Measurements from ENCODE around the gene NUDT3.
"Not testable (repeated sequence)": the region's sequence is repeated elsewhere in the genome, so short reads cannot be mapped to it uniquely, and the experiment has no call there.

Gene NUDT3

DNA sequence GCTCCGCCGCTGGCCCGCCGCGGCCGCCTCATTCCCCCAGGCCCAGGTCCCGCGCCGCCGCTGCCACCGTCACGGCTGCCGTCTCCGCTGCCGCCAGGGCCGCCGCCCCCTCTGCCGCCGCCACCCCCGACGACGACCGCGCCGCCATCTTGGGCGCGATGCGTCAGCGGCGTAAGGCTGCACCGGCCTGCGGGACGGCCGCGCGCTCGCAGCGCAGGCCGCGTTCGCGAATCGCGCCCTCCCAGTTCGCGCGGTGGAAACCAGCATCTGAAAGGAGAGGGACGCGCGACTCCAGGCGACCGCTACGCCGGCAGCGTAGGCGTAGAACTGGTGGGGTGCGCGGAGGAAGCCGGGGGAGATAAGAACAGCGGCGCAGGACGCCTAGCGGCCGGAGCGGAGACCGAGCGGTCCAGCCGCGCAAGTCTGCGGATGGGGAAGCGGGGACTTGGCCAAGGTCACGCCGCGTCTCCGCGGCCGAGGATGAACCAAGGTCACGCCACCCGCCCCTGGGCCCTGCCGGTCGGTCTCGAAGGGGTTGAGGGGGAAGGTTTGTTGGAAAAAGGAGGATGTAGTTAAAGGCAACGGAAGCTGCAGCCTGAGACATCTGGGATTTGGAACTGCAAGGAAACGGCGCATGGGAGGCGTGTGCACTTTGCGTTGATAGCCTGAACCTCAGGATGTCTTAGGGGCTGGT, at the start of gene NUDT3:
Gene NUDT3, minus strand, starts transcription at position 173 of the 694 bp plus-strand sequence. CDS start 307 bp downstream, outside the sequence.
- peak; percentile 96 to 97 for DNase-seq

DNA sequence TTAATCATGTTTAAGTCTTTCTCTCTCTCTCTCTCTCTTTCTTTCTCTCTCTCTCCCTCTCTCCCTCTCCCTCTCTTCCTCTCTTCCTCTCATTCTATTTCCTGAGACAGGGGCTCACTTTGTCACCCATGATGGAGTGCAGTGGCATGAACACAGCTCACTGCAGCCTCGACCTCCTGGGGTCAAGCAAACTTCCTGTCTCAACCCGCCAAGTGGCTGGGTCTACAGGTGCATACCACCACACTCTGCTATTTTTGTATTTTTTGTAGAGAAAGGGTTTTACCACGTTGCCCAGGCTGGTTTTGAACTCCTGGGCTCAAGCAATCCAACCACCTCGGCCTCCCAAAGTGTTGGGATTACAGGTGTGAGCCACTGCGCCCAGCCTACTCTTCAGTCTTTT, 49.1 kb upstream of the NUDT3 start:
- DNase-seq = no peak

DNA sequence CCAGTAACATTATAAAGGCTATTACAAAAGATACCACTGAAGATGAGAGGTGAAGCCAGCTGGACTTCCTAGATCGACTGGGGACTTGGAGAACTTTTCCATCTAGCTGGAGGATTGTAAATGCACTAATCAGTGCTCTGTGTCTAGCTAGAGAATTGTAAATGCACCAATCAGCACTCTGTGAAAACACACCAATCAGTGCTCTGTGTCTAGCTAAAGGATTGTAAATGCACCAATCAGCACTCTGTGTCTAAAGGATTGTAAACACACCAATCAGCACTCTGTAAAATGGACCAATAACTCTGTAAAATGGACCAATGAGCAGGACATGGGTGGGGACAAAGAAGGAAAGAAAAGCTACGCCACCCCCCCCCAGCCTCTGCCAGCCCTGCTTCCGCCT, 47.0 kb upstream of the NUDT3 start:
- no peak for DNase-seq

DNA sequence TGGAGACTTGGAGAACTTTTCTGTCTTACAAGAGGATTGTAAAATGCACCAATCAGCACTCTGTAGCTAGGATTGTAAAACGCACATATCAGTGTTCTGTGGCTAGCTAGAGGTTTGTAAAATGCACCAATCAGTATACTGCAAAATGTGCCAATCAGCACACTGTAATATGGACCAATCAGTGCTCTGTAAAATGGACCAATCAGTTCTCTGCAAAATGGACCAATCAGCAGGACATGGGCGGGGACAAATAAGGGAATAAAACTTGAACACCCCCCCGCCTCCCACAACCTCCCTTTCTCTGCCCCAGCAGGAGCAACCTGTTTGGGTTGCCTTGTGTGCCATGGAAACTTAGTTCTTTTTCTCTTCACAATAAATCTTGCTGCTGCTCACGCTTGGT, 46.2 kb upstream of the NUDT3 start:
- no peak for DNase-seq

DNA sequence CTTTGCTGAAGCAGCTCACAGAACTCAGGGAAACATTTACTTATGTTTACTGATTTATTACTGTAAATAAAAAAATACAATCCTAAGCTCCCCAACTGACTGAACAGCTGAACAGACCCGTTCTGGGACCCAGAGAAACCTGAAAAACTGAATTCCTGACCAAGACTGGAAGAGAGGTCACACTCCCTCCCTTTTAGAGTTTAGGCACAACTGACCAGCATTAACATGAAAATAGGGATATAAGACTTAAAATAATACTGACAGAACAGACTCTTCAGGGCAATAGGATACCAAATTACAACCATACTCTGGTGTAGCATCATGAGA, 45.1 kb upstream of the NUDT3 start:
- no peak for DNase-seq

DNA sequence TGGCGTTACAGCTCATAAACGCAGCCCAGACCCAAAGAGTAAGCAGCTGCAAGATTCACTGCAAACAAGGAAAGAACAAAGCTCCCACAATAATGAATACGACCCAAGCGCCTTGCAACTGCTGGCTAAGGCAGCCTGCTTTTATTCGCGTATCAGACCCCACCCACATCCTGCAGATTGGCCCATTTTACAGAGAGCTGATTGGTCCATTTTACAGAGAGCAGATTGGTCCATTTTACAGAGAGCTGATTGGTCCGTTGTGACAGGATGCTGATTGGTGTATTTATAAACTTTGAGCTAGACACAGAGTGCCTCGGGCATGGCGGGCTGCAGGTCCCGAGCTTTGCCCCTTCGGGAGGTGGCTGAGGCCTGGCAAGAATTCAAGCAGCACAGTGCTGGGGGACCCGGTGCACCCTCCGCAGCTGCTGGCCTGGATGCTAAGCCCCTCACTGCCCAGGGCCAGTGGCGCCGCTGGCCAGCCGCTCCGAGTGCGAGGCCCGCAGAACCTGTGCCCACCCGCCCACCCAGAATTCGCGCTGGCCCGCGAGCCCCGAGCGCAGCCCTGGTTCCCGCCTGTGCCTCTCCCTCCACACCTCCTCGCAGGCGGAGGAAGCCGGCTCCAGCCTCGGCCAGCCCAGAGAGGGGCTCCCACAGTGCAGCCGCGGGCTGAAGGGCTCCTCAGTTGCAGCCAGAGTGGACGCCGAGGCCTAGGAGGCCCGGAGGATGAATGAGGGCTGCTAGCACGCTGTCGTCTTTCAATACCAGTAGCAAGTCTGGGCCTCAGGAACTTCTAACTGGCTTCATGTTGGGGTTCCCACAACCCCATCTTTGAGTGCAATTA, 44.6 kb upstream of the NUDT3 start:
- no peak for DNase-seq

DNA sequence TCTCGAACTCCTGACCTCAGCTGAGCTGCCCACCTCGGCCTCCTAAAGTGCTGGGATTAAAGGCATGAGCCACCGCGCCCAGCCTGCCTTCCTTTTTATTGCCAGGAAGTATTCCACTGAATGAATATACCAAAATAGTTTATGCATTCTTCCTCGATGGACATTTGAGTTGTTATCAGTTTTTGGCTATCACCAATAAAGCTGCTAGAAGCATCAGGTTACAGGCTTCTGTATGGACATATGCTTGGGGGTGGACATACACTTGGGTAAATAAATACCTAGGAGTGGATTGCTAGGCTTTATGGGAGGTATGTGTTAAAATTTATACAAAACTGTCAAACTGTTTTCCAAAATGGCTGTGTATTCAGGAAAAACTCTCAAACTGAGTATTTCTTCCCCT, 43.4 kb upstream of the NUDT3 start:
- no peak for DNase-seq

DNA sequence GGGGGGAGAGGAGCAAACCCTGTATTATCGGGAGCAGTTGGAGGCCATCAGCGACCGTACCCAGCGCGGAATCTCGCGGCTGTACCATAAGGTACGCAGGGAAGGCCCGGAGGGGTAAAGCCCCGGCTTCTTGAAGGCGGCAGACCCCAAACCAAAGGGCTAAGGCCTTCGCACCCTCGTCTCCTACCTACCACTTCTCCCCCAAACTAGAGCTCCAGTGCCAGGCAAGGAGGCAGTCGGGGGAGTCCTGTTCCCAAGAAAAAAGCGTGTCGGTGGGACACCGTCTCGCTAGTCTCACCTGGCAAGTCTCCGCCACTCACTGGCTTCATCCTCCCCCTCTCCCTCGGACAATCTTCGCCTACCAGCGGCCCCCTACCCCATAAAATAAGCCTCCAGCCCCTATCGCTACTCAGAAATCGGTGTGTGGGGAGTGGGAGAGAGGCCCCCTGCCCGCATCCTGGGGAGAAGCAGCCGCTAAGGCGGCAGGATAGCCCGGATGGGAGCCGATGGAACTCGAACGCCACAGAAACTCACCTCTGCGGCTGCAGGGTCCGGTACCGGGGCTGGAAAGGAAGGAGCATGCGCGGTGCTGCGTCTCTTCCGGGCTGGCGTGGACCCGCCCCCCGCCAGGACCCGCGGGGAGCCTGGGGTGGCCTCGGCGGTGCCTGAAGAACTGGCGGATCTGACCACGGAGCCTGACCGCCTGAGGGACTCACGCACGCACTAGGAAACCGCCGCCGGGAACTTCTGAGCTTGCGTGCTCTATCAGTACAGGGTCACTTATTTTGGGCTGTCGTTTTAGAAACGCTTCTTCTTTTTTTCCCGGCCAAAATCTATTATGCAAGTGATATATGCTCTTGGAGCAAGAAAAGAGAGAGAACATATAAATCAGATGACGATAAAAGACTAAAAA, 33.3 kb upstream of the NUDT3 start, which contains the start of gene RPS10:
Gene RPS10, minus strand, starts transcription at position 572 of the 913 bp plus-strand sequence. CDS start 848 bp downstream, outside the sequence.
- peak; percentile 96 to 97 for DNase-seq

DNA sequence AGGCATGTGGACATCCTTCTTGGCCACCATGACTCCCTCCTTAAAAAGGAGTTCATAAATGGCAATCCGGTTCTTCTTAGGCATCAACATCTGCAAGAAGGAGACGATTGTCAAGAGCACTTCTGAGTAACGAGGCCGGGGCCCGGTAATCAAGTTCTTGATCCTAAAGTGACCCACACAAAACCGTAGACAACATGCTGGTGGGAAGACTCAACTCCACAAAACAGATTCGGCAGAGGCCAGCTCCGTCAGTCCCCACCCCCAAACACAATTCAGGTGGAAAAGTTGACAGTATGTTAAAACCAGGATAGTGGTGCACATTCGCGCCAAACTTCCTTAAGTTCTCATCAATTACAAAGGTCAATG, 32.6 kb upstream of the NUDT3 start:
- DNase-seq = peak; percentile 44 to 49

DNA sequence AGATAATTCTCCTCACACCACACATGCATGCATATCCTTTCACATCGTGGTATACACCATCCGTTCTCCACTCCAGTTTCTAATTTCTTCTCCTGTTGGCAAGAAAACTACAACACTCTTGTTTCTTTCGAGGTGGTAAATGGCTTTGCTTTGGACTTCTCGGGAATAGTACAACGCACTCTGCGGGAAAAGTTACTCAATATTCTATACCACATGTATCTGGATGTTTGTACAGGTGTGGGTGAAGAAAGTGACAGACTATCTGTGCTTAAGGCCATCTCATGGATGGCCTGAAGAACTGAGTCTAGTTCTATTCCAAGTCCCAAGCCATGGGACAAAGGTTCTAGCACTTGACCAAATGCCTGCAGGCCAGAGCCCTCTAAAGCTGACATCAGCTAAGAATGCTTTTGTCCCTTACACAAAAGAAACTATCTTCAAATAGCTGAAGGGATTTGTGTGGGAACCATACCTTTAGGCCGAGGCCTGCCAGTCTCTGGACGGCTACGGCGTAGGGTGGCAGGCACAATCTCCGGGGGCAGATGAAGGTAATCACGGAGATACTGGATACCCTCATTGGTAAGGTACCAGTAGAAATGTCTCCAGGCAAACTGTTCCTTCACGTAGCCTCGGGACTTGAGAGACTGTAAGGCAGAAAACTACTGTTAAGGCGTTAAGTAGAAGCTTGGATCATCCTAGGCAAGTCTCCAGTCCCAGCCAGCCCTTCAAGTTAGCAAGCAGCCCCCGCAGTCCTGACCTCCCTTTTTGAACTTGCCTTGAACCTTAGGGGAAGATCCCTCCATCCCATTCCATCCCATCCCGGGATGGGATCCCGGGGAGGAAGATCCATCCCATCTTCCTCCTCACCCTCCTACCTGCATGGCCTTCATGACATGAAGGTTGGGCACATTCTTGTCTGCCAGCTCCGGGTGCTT, 32.0 kb upstream of the NUDT3 start:
- DNase-seq = peak in 1 of 2 experiments; percentile 31

DNA sequence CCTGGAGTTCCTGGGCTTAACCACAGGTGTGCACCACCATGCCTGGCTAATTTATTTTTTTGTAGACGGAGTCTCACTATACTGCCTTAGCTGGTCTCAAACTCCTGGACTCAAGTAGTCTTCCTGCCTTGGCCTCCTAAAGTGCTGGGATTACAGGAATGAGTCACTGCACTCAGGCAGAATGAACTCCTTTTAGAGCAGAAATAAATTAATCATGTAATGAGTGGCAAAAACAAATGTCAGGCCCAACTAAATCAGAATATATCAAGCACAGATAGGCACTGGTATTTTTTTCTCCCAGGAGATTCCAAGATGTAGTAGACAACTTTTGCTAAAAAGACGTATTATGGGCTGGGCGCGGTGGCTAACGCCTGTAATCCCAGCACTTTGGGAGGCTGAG, 30.8 kb upstream of the NUDT3 start:
- DNase-seq = no peak

DNA sequence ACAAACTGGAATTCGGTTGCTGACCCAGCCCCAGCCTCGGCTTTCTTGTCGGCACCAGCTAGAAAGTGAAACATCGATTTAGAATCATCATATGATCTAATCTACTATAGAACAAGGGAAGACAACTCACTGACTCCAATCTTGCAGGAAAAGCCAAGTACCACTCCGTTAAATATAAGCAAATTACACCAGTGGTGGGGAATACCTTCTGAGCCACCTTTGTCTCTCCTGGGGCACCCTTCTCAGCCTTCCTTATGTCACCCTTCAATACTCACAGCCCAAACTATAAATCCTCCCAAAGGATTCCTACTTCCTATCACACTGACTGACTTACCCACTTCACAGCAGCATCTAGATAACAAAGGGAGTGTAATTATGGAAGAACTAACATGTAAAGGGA, 25.9 kb upstream of the NUDT3 start:
- DNase-seq = no peak

DNA sequence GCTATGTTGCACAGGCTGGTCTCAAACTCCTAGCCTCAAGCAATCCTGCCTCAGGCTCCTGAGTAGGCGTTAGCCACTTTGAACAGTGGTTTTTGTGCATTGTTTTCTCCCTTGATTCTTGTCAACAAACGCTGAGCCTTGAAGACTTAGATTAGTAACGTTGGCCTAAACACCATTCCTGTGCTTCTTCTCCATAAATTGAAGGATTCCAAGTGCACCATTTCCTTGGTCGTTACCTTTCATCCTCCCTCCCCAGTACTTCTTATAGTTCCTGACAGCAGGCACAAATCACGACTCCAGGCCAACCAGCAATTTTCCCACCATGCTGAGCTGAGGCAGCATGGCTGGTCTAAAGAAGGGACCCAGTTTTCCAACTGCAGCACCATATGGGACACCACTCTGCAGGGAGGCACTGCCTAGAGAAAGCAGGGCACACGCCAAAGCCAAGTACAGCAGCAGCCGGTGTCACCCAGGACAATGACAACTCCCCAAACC, 24.5 kb upstream of the NUDT3 start:
- no peak for DNase-seq

DNA sequence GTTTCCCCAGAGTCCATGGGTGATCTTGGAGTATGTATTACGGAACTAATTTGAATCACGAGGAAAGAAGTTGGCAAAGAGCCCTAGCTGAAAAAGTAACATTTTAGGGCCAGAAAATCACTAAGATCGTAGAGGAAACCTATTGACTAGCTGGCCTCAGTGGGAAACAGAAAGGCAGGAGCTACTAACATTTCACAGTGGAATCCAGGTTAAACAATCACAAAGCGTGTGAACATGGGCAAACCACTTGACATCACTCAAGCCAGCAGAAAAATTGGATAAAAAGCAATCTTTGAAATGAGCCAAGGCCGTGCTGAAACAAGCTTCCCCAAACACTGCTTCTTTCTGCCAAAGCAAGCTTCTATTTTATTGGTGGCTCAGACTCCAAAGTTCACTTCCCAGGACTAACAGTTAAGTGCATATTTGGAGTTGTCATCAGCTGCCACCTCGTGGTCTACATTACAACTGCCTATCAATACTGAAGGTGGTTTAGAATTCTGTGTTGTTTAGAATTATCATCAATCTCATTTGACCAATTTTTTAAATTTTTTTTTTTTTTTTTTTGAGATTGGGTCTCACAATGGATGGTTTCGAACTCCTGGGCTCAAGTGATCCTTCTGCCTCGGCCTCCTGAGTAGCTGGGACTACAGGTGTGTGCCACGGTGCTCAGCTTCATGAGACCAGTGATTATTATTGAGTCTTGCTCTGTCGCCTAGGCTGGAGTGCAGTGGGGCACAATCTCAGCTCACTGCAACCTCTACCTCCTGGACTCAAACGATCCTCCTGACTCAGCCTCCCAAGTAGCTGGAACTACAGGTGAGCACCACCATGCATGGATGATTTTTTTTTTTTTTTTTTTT, 22.8 kb upstream of the NUDT3 start:
- DNase-seq = peak in 1 of 2 experiments; percentile 41

DNA sequence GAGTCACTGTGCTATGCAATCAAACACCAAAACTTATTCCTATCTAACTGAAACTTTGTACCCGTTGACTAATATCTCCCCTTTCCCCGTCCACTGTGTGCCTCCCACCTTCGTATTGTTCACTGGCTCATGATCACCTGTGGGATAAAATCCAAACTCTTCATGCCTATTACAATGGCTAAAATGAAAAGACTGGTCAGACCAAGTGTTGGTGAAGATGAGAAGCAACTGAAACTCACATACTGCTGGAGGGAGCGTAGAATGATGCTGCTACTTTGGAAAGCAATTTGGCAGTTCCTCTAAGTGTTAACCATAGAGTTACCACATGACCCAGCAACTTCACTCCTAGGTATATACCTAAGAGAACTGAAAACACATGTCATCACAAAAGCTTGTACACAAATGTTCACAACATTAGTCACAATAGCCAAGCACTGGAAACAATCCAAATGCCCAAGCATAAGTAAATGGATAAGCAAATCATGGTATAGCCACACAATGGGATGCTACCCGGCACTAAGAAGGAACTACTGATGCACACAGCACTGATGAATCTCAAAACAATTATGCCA, 20.3 kb upstream of the NUDT3 start:
- DNase-seq = no peak

DNA sequence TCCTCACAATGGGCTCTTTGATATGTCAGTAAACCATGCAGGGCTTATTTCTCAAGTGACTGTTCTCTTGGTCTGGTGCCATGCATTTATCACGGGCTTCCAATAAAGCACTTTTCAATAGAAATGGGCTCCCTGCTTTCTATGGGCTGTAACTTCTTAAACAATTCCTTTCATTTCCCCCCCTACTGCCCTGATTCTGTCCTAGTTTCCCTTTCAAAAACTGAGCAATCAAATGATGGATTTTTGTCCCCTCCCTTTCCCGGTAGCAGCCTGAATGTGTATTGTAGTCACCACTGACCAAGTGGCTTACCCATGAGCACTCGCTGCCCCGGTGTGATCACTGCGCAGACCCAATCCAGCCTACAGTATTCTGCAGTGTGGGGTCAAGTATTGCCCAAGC, 19.5 kb upstream of the NUDT3 start:
- DNase-seq = no peak

DNA sequence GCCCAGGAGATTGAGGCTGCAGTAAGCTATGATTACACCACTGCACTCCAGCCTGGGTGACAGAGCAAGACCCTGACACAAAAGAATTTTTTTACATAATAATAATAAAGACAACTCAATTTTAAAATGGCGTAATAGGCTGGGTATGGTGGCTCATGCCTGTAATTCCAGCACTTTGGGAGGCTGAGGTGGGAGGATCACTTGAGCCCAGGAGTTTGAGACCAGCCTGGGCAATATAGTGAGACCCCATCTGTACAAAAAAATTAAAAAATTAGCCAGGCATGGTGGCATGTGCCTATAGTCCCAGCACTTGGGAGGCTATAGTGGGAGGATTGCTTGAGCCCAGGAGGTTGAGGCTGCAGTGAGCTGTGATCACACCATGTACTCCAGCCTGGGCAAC, 15.4 kb upstream of the NUDT3 start:
- not testable (repeated sequence) for DNase-seq

DNA sequence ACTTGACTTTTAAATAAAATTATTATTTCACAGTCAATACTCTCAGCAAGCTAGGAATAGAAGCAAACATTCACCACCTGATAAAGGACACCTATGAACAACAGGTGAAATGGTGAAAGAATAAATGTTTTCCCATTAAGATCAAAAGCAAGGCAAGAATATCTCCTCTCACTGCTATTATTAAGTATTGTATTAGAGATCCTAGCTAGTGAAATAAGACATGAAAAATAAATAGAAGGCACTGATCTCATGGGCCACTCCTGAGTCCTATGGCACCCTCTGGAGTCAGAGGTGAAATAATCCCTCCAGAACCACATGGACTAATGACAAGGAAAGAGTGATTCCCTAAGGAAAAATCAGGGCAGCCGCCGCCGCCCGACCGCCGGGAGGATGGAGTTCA, 4.0 kb upstream of the NUDT3 start:
- no peak for DNase-seq

DNA sequence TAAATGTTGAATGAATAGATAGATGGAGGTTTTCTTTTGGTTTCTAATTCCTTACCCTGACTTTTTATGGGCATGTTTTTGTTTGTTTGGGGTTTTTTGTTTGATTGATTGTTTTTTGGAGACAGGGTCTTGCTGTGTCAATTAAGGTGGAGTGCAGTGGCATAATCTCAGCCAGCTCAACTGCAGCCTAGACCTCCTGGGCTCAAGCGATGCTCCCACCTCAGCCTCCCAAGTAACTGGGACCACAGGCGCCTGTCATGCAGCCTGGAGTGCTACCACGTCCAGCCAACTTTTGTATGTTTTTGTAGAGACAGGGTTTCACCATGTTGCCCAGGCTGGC, 1.5 kb upstream of the NUDT3 start:
- no peak for DNase-seq

DNA sequence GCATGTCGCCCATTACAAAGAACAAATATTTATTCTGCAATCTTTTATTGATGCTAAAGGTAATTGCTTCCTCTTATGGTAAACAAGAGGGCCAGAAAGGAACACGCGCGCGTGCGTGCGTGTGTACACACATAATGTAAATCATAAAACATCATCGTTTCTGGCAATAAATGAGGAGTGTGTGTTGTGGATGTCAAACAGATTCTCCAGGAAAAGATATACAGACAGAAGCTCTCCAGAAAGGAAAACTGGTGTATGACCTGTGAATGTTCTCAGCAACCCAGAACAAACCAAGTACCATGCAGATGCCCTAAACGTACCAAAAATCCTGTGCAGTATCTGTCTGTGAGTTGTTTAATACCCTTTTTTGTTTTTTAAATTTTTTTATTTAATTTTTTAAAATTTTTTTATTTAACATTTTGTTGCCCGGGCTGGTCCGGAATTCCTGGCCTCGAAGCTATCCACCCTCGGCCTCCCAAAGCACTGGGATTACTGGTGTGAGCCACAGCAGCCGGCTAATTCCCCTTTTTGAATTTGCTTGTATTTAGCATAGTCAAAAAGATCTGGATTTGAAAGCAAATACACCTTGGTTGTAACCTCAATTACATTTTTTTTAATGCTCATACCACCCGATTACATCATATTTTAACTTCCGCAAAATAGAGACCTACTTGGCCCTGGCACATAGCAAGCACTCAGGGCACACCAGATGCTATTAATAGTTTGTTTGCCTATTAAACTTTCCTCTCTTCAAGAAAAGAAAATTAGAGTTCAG, 909 bp upstream of the NUDT3 start:
- no peak for DNase-seq

All from activated T-cell treated with anti-CD3 and anti-CD28 coated beads, Interleukin-2, amount 50 U/mL, for 48 hours (primary cell).